Left ventricle myocardium inferior (tissue), 1 donor: ENCODE results near the gene GUCA2B. TPM values are rescaled to one million over a fixed set of nuclear protein-coding genes. Genes with fewer than 3 reads are reported as not detected.

Source experiments
- DNase-seq: peaks from one replicate; pipeline ENCODE4 v3.0.0-alpha.2; 2020
- H3K27ac ChIP-seq: fragments of 200-600 bp; replicated peaks from 2 replicates; pipeline ENCODE4 v1.8.0; 2021
- H3K27me3 ChIP-seq: fragments of 200-600 bp; 2 replicates; pipeline ENCODE4 v1.8.0; 2021; ENCODE audit warnings: low read depth
- H3K36me3 ChIP-seq: fragments of 200-600 bp; 2 replicates; pipeline ENCODE4 v1.8.0; 2021
- H3K4me1 ChIP-seq: fragments of 200-600 bp; 2 replicates; pipeline ENCODE4 v1.8.0; 2021
- H3K4me3 ChIP-seq: fragments of 200-600 bp; 2 replicates; pipeline ENCODE4 v1.8.0; 2021; ENCODE audit warnings: mild to moderate bottlenecking, moderate library complexity
- H3K9me3 ChIP-seq: fragments of 200-600 bp; replicated peaks from 2 replicates; pipeline ENCODE4 v1.8.0; 2021
- intact Hi-C: fragments of 100-400 bp; cut with micrococcal nuclease; formaldehyde crosslinking; loops from one replicate; pipeline ENCODE4 v1.11.0; 2022
- total RNA-seq: library from RNA; stranded (reverse); fragmentation: NEBNext Ultra II Directional; extraction: Animal tissue kit (Norgen Biotek cat#: 25700); gene quantifications from one replicate; pipeline ENCODE4 v1.2.1, GENCODE V29; 2021
- TF ChIP-seq, protein P1 (sequence below): fragments of 200-600 bp; IDR thresholded peaks from 2 replicates; pipeline ENCODE4 v1.8.0; 2021; ENCODE audit warnings: antibody characterized with exemption, mild to moderate bottlenecking, borderline replicate concordance
- donor health status: DM: no; HTN: yes; CAD: no; lungs with severe emphysema.

Gene GUCA2B
- total RNA-seq, 1 donor from 2014 or later = not detected

DNA sequence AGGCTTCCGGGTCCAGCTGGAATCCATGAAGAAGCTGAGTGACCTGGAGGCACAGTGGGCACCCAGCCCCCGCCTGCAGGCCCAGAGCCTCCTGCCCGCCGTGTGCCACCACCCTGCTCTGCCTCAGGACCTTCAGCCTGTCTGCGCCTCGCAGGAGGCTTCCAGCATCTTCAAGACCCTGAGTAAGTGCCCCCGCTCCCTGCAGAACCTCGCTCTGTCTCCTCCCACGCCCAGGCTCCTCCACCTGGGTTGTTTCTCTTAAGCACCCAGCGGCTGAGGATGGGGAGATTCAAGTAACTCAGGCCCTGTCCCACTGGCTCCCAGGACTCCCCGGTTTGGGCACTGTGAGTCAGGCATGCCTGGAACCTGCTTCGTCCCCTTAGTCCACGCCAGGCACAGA lies 1.5 kb downstream of the GUCA2B start:
- no peak overlapping the region for H3K4me3 ChIP-seq
- H3K36me3 ChIP-seq = no peaks in the 10 kb centered on the region
- no peak overlapping the region for H3K27ac ChIP-seq
- TF ChIP-seq, protein P1, sequence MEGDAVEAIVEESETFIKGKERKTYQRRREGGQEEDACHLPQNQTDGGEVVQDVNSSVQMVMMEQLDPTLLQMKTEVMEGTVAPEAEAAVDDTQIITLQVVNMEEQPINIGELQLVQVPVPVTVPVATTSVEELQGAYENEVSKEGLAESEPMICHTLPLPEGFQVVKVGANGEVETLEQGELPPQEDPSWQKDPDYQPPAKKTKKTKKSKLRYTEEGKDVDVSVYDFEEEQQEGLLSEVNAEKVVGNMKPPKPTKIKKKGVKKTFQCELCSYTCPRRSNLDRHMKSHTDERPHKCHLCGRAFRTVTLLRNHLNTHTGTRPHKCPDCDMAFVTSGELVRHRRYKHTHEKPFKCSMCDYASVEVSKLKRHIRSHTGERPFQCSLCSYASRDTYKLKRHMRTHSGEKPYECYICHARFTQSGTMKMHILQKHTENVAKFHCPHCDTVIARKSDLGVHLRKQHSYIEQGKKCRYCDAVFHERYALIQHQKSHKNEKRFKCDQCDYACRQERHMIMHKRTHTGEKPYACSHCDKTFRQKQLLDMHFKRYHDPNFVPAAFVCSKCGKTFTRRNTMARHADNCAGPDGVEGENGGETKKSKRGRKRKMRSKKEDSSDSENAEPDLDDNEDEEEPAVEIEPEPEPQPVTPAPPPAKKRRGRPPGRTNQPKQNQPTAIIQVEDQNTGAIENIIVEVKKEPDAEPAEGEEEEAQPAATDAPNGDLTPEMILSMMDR = no peak
- no peak for DNase-seq
- no peaks in the 10 kb centered on the region for H3K27me3 ChIP-seq
- H3K4me1 ChIP-seq = peaks cover 11% of the 10 kb centered on the region
- no peaks in the 10 kb centered on the region for H3K9me3 ChIP-seq
- intact Hi-C loops = no loop called here

- TF ChIP-seq, protein P1 = no peak
- Histone ChIP-seq H3K9me3 (peaks cover 6% of the 10 kb centered on the region), H3K4me3 (no peak overlapping the region), H3K4me1 (peaks cover 11% of the 10 kb centered on the region), H3K36me3 (no peaks in the 10 kb centered on the region), H3K27ac (no peak overlapping the region), H3K27me3 (no peaks in the 10 kb centered on the region)
- DNase-seq = no peak
- intact Hi-C loops = no loop called here
These were observed 2.2 kb downstream of the GUCA2B start for GRCh38 chr1:42155362-42155761.

GRCh38 chr1:42157667-42158066 lies 4.5 kb downstream of the GUCA2B start:
- no peak for DNase-seq
- H3K27me3 ChIP-seq = no peaks in the 10 kb centered on the region
- intact Hi-C loops = no loop called here
- peaks cover 19% of the 10 kb centered on the region for H3K9me3 ChIP-seq
- peaks cover 7% of the 10 kb centered on the region for H3K4me1 ChIP-seq
- no peaks in the 10 kb centered on the region for H3K36me3 ChIP-seq
- TF ChIP-seq, protein P1 = no peak
- no peak overlapping the region for H3K27ac ChIP-seq
- H3K4me3 ChIP-seq = no peak overlapping the region

DNA sequence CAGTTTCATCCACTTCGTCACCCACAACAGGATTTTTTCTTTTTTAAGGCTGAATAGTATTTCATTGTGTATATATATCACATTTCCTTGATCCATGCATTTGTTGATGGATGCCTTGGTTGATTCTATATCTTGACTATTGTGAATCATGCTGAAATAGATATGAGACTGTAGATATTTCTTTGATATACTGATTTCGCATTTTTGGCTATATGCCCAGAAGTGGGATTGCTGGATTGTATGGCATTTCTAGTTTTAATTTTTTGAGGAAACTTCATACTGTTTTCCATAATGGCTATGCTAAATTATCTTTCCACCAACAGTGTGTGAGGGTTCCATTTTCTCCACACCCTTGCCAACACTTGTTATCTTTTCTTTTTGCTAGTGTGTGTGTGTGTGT lies 5.0 kb downstream of the GUCA2B start:
- intact Hi-C loops = no loop called here
- Histone ChIP-seq H3K27ac (no peak overlapping the region), H3K4me3 (no peak overlapping the region), H3K27me3 (no peaks in the 10 kb centered on the region), H3K4me1 (peaks cover 6% of the 10 kb centered on the region), H3K9me3 (peaks cover 19% of the 10 kb centered on the region), H3K36me3 (no peaks in the 10 kb centered on the region)
- TF ChIP-seq, protein P1 = no peak
- no peak for DNase-seq

GRCh38 chr1:42162181-42162580 lies 9.0 kb downstream of the GUCA2B start:
- no peak overlapping the region for H3K4me3 ChIP-seq
- H3K27ac ChIP-seq = no peak overlapping the region
- intact Hi-C loops = no loop called here
- peaks cover 19% of the 10 kb centered on the region for H3K9me3 ChIP-seq
- TF ChIP-seq, protein P1 = no peak
- H3K4me1 ChIP-seq = peaks cover 40% of the 10 kb centered on the region
- no peaks in the 10 kb centered on the region for H3K36me3 ChIP-seq
- H3K27me3 ChIP-seq = no peaks in the 10 kb centered on the region
- no peak for DNase-seq

- H3K27me3 ChIP-seq = no peaks in the 10 kb centered on the region
- no peak overlapping the region for H3K27ac ChIP-seq
- H3K4me3 ChIP-seq = no peak overlapping the region
- TF ChIP-seq, protein P1 = no peak
- peaks cover 41% of the 10 kb centered on the region for H3K4me1 ChIP-seq
- H3K36me3 ChIP-seq = no peaks in the 10 kb centered on the region
- H3K9me3 ChIP-seq = peaks cover 19% of the 10 kb centered on the region
- no peak for DNase-seq
- intact Hi-C loops = no loop called here
These were observed 9.9 kb downstream of the GUCA2B start for GRCh38 chr1:42163114-42163513.
